Epidermal melanocyte (primary cell): ENCODE data around the gene AKAP12.
"Not testable (repeated sequence)": the region's sequence is repeated elsewhere in the genome, so short reads cannot be mapped to it uniquely, and the experiment has no call there.

Experiments used
- DNase-seq: peaks from one replicate; pipeline ENCODE4 v3.0.0; 2011; ENCODE audit warnings: low spot score; ENCODE audit not compliant: insufficient read length

The AKAP12 gene

GRCh38 chr6:151340219-151340978 lies 100.6 kb downstream of the AKAP12 start:
- no peak for DNase-seq

GRCh38 chr6:151341476-151342195 lies 101.9 kb downstream of the AKAP12 start:
- no peak for DNase-seq

GRCh38 chr6:151342750-151343149 lies 103.0 kb downstream of the AKAP12 start:
- not testable (repeated sequence) for DNase-seq

- DNase-seq = no peak
These were observed 110.0 kb downstream of the AKAP12 start for GRCh38 chr6:151349651-151350270.

- DNase-seq = no peak
These were observed 110.8 kb downstream of the AKAP12 start for GRCh38 chr6:151350442-151351145.

GRCh38 chr6:151351146-151351700 lies 111.5 kb downstream of the AKAP12 start:
- no peak for DNase-seq

GRCh38 chr6:151351731-151352130 lies 112.0 kb downstream of the AKAP12 start:
- no peak for DNase-seq

- DNase-seq = no peak
These were observed 112.9 kb downstream of the AKAP12 start for GRCh38 chr6:151352410-151353396.

- DNase-seq = no peak
These were observed 114.0 kb downstream of the AKAP12 start for GRCh38 chr6:151353795-151354194.

GRCh38 chr6:151356983-151357382 lies 117.2 kb downstream of the AKAP12 start:
- DNase-seq = not testable (repeated sequence)

GRCh38 chr6:151357758-151358436 lies 118.1 kb downstream of the AKAP12 start:
- DNase-seq = no peak

- DNase-seq = no peak
These were observed 118.7 kb downstream of the AKAP12 start for GRCh38 chr6:151358475-151358874.

GRCh38 chr6:151359486-151359885 lies 119.7 kb downstream of the AKAP12 start:
- peak; percentile 47 for DNase-seq

- no peak for DNase-seq
These were observed 125.5 kb downstream of the AKAP12 start for GRCh38 chr6:151365233-151365632.

- no peak for DNase-seq
These were observed 130.8 kb downstream of the AKAP12 start for GRCh38 chr6:151370509-151371078.

- DNase-seq = no peak
These were observed 132.4 kb downstream of the AKAP12 start for GRCh38 chr6:151372164-151372563.

- DNase-seq = no peak
These were observed 134.4 kb downstream of the AKAP12 start for GRCh38 chr6:151374036-151374683.

- DNase-seq = no peak
These were observed 136.1 kb downstream of the AKAP12 start for GRCh38 chr6:151375833-151376232.

GRCh38 chr6:151376440-151376839 lies 136.7 kb downstream of the AKAP12 start:
- no peak for DNase-seq
